Measurements from ENCODE around the gene PDXP.
A peak's percentile ranks its signal among the peaks of the same experiment; 100 is the strongest.
"Not testable (repeated sequence)": the region's sequence is repeated elsewhere in the genome, so short reads cannot be mapped to it uniquely, and the experiment has no call there.

The PDXP gene

DNA sequence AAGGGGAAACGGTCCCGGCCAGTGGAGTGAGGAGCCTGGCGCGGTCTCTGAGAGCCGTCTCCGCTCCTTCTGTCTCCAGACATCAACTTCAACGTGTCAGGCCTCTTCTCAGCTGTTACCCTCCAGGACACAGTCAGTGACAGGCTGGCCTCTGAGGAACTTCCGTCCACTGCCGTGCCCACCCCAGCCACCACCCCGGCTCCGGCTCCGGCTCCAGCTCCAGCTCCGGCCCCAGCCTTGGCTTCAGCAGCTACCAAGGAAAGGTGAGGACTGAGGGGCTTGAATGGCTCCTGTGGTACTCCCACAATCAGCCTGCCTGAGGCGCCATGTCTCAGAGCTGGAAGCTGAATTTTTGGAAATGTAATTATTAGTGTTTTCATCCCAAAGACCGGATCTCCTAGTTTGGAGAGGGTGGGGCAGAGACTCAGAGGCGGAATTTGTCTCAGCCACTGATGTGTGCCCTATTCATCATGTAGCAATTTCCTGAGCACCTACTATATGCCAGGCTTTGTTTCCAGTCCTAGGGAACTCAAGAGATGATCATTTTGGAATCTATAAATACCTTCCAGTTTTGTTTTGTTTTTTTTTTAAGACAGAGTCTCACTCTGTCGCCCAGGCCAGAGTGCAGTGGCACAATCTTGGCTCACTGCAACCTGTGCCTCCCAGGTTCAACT is 7.9 kb upstream of the PDXP start:
- no peak for DNase-seq

DNA sequence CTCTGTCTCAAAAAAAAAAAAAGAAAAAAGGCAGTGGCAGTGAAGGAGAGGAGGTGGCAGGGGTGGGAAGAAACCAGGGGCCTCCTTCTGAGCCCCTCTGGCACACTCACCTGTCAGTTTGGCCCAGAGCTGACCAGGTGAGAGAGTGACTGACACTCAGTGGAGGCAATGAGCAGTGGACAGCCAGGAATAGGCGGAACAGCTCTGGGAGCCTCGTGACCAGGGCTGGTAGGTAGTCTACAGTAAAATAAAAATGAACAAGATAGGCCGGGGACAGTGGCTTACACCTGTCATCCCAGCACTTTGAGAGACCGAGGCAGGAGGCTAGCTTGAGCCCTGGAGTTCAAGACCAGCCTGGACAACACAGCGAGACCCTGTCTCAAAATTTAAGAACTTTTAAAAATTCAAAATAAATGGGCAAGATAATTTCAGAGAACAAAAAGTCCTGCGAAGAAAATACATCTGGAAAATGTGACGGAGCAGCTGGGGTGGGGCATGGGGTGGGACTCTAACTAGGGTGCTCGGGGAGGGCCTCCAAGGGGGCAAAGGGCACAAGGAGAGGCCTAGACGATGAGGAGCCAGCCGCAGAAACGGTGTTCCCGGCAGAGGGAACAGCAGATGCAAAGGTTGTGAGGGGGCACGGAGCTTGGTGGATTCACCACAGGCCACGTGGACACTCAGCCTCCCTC is 3.8 kb upstream of the PDXP start:
- DNase-seq: no peak

DNA sequence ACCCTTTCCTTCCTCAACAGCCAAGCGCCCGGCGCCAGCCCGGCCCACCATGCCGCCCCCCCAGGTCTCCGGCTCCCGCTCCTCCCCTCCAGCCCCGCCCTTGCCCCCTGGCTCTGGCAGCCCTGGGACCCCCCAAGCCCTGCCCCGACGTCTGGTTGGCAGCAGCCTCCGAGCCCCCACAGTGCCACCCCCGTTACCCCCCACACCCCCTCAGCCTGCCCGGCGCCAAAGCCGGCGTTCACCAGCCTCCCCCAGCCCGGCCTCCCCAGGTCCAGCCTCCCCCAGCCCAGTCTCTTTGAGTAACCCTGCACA is 3.3 kb upstream of the PDXP start:
- no peak for DNase-seq

DNA sequence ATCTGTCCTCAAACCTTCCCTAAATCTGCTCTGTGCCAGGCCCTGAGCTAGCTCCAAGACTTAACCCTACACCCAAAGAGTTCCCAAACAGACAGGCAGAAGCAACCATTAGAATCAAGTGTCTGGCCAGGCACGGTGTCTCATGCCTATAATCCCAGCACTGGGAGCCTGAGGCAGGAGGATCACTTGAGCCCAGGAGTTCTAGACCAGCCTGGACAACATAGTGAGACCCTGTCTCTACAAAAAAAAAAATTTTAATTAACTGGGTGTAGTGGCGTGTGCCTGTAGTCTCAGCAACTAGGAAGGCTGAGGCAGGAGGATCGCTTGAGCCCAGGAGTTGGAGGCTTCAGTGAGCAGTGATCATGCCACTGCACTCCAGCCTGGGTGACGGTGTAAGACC is 1.9 kb upstream of the PDXP start:
- not testable (repeated sequence) for DNase-seq

DNA sequence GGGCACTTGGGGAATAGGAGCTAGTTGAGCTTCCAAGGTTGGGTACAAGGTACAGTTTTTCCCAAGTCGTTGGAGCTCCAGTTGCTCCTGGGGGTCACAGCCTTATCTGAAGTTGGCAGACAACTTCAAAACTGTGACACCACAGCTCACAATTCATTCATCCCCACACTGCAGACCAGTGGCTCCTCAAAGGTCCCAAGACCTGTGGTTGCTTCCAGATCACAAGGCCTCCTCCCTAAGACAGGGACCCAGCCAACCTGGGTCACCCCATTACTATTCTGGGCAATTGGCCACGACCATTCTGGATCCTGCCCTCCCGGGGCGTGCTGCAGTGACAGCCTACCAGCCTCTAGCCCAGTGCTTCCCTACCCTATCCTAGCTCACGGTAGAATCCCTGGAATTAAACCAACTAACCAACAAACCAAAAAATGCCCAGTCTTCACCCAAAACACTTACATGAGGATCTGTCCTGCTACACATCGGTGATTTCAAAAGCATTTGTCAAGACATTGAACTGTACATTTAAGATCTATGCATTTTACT is 862 bp upstream of the PDXP start:
- no peak for DNase-seq

DNA sequence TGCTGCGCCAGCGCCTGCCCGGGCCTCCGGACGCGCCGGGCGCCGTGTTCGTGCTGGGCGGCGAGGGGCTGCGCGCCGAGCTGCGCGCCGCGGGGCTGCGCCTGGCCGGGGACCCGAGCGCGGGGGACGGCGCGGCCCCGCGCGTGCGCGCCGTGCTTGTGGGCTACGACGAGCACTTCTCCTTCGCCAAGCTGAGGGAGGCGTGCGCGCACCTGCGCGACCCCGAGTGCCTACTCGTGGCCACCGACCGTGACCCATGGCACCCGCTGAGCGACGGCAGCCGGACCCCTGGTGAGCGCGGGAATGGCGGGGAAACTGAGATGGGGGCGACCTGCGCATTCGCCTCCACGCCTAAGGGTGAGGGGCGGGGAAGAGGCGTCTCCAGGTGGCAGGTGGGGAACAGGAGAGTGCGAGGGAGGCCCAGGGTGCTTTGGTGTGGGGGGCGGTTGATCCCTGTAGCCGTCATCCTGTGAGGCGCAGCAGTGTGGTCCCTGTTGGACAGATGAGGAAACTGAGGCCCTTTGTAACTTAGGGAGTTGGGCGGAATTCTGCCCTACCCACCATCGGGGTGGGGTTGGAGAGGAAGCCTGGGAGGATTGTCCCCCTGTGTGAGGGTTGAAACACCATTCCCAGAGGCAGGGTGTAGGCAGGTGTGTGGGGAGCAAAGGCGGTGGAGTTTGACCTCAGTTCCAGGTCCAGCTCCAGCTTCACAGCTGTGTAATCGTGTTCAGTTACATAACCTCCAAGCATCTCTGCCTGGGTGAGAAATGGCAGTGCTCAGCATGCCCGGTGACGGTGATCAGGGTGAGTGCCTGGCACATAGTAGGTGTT is 758 bp downstream of the PDXP start:
- no peak for DNase-seq

DNA sequence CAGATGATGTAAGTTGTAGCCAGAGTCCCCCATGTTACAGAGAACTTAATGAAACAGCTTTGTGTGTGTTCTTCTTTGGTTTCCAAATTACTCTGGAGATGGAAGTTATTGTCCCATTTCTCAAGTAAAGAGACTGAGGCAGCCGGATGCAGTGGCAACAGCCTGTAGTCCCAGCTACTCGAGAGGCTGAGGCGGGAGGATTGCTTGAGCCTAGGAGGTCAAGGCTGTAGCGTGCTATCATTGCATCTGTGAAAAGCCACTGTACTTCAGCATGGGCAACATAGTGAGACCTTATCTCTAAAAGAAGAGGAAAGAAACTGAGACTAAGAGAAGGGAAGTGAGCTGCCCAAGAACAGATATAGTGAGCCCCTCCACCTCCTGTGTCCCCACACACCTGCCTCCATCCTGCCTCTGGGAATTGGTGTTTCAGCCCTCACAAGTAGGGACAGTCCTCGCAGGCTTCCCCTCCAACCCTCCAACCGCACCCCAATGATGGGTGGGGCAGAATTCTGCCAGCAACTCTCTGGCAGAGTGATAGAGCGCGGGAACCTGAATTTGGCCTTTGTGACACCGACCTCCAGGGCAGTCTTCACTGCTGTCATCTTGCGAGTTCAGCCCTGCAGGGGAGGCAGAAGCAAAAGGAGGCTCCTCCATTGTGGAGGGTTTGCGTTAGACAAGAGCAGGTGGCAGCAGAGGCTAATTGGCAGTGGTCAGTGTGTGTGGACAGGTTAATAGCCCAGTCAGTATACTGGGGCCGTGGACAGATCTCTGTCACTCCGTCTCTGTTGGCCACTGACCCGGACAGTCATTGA is 1.6 kb downstream of the PDXP start:
- no peak for DNase-seq

DNA sequence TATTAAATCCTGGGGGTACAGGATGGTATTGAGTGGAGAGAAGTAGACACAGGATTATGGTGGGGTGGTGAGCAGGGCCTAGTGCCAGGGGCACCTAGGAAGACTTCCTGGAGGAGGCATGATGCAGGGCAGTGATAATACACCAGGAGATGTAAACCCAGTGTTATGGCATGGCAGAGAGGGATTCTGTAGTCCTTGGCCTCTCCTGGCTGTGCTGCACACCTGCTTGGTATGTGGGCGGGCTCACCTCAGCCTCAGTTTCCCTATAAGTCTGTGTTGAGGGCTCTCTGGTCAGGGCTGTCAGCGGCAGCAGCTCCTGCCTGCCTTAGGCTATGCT is 2.2 kb downstream of the PDXP start:
- DNase-seq: no peak

DNA sequence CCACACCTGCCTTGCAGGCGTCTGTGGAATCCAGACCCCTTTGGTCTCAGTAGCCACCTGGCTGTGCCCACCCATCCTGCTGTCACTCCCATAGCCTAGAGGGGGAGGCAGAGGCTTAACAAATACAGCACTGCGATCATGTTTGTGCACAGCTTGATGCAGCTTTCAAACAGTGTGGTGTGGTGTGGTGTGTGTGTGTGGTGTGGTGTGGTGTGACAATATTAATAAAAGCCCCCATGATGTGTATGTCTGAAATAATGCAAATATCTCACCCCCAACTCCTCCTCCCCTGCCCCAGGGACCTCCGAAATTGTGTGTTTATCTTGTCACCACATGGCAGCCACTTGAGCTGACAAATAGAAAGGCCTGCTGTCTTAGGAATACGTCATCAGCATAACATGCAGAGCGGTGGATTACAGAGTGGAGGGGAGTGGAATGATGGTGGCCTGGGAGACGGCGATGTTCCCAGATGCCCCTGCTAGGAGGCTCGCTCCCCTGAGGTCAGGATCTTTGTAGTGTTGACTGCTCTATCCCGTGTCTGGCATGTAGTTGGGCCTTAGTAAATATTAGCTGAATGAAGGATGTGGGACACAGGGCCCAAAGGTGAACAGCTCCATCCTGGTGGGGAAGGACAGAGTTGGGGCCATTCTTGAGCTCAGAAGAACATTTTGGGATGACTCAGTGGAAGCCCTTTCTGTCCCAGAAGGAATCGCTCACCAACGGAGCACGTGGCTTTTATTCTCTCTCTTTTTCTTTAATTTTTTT is 2.8 kb downstream of the PDXP start:
- DNase-seq: peak; percentile 83

DNA sequence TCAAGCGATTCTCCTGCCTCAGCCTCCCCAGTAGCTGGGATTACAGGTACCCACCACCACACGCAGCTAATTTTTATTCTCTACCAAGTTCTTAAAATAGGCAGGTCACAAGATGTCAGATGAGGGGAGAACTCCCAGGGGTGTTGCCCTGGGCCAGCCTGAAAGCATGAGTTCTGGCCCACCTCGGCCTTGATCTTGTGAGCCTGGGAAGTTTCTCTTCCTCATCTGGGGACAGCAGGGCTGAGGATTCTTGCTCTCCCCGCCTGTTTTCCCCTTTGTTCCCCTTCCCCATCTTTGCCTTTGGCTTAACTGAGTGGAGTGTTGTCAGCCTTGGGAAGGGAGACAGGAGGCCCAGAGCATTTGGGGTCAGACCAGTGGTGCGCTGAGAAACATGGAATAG is 3.5 kb downstream of the PDXP start:
- DNase-seq: no peak

DNA sequence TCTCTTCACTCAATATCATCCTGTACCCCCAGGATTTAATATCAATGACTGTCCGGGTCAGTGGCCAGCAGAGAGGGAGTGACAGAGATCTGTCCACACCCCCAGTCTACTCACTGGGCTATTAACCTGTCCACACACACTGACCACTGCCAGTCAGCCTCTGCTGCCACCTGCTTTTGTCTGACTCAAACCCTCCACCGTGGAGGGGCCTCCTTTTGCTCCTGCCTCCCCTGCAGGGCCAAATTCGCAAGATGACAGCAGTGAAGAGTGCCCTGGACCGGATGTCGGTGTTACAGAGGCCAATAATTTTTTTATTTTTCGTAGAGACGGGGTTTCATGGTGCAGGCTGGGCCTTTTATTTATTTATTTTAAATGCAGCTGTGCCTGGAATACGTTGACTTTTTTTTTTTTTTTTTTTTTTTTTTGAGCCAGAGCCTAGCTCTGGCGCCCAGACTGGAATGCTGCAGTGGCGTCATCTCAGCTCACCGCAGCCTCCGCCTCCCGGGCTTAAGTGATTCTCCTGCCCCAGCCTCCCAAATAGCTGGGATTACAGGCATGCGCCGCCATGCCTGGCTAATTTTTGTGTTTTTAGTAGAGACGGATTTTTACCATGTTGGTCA is 5.1 kb downstream of the PDXP start:
- DNase-seq: no peak

DNA sequence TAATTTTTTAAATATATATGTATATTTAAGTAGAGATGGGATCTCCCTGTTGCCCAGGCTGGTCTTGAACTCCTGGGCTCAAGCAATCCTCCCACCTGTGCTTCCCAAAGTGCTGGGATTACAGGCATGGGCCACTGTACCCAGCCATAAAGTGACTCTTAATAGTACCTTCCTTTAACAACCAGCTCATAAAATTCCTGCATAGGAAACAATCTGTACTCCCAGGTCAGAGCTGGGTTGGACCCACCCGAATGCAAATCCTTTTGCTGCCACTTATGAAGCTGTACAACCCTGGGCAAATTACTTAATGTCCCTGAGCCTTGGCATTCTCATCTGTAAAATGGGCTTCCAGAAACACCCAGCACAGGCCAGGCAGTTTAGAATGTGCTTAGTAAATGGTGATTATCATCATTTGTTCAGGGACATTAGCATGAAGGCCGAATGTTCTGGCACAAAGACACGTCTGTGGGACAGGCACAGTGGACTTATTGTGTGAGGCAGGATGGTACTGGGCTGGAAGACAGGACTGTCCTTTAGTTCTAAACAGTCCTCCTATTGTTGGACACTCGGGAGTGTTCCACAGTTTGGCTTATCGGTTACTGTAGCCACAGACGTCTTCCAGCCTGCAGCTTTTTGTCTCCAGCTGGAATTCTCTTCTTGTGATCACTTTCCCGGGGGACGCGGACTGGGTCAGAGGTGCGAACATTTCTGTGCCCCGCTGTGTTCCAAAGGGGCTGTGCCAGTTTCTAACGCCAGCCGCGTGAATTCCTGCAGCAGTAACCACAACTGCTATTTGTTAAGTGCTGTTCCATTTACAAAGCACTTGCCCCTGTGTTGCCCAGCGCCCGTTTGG is 6.0 kb downstream of the PDXP start:
- no peak for DNase-seq

DNA sequence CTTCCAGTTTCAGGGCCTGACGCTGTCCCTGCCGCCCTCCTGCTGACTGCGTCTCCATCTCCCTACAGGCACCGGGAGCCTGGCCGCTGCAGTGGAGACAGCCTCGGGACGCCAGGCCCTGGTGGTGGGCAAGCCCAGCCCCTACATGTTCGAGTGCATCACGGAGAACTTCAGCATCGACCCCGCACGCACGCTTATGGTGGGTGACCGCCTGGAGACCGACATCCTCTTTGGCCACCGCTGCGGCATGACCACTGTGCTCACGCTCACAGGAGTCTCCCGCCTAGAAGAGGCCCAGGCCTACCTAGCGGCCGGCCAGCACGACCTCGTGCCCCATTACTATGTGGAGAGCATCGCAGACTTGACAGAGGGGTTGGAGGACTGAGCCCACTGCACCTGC is 7.0 kb downstream of the PDXP start:
- no peak for DNase-seq

DNA sequence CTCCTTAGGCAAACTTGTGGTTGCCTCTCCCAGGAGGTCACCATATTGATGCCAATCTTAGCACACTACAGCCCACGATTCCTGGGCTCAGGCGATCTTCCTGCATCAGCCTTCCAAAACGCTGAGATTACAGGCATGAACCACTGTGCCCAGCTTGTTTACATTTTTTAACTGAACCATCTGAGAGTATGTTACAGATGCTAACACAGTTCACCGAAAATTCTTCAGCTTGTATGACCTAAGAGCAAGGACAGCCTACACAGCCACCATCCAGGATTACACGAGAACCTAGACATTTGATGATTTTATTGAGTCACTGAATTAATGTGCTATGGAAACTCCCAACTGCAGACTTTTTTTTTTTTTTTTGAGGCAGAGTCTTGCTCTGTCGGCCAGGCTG is 11.1 kb downstream of the PDXP start:
- peak; percentile 35 for DNase-seq

DNA sequence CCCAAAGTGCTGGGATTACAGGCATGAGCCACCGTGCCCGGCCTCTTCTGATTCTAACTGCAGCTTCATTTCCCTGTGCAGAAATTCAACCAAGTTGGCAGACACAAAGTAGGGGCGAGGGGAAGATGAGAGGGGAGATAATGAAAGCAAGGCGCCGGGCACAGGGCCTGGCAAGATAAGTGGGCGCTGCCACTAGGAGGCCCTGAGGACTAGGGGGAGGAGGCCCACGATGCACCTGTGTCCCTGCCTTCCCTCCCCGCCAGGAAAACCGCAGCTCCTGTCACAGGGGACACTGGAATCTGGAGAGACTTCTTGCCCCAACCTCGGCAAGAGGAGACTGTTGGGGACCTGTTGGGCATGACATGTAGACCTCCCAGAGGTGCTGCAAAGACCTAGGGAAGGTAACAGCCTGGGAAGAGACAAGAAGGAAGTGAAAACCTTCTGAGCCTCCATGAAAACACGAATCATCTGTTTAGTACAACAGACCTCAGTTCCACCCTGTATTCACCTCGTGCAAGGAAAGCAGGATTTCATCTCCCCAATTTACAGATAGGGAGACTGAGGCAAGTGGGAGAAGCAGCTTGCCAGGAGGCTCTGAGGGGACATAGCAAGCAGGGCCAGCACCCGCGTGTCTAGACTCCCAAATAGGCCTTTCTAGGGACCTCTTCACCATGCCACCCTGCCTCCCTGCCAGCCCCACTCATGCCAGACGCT is 13.8 kb downstream of the PDXP start:
- no peak for DNase-seq

DNA sequence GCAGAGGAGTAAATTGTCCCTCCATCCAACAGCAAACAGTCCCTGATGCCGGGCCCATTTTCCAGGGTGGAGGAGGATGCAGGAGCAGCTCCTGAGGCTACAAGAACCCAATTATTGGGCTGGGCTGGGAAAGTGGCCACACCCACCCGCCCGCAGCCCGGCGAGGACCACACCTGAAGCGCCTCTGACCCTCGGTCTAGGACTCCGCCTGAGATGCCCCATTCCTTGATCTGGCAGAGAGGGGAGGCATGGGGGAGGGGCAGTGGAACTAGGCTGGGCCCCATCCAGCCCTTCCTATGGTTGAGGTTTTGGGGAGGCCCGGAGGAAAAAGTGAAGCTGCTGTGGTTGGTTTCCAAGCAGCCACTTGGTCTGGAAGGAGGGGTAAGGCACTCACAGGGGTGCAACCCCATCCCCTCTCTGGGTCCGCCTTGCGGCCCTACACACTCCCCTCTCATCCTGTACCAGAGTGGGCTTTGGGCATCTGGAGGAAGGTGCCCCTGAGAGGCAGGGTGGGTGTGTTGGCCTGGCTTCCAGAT is 14.5 kb downstream of the PDXP start:
- no peak for DNase-seq

DNA sequence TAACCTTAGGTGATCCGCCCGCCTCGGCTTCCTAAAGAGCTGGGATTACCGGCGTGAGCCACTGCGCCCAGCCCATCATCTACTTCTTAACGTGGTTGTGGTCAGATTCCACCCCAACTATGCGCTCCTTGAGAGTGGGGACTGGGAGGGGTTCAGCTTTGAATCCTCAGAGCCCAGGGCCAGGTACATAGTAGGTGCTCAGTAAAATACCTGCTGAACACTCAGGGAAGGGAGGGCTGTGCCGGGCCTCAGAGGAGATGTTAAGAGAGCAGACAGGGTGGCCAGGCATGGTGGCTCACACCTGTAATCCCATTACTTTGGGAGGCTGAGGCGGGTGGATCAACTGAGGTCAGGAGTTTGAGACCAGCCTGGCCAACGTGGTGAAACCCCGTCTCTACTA is 15.7 kb downstream of the PDXP start:
- no peak for DNase-seq

DNA sequence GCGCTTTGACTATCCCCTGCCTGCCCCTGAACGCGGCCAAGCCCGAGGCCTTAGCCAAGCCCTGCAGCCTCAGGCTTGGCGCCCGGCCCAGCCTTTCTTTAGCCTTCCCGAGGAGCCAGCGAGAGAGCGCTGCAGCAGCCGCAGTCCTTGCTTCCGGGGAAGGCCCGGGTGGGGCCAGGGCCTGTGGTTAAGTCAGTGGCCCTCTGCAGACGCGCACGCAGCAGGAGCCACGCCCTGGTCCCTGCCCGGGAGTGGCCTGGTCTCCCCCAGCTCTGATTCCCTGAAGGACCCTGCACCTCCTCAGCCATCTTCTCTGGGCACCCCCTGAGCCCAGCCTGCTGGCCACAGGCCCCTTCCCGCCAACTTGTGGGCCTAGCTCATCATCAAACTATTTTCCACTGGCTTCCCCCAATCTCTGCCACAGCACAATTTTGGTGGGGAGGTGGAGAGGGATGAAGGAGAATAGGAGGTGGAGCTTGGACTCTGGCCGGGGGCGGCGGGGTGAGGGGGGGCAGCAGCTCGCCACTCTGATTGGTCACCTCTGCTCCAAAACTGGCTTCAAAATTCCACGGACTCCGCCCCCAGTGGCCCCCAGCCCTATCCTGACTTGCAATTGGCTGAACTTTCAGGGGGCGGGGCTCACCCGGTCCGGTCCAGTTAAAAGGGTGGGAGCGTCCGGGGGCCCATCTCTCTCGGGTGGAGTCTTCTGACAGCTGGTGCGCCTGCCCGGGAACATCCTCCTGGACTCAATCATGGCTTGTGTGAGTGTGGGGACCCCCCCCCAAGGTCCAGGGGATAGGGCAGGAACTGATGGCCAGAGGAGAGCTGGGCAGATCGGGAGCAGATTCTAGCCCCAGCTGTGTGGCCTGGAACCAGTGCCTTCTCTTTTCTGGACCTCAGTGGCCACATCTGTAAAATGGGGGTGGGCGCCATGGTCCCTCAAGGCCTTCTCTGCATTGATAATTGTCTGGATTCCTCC is 16.7 kb downstream of the PDXP start, which contains the start of gene LGALS1:
TSS of gene LGALS1 (plus strand) at position 686 of the 979 bp plus-strand sequence. CDS start at position 753, 67 bp downstream.
- peak; percentile 99 for DNase-seq
